Osteoblast (primary cell): ENCODE results near the gene MKRN2OS. TPM values are rescaled to one million over a fixed set of nuclear protein-coding genes. Genes with fewer than 3 reads are reported as not detected.

Experiments
- DNase-seq: peaks from one replicate; pipeline ENCODE4 v3.0.0; 2011; ENCODE audit warnings: low spot score, mixed read lengths; ENCODE audit not compliant: insufficient read length; ENCODE audit errors: missing footprints
- H2AFZ ChIP-seq: 2 replicates; pipeline ENCODE4 v1.6.0; 2011; ENCODE audit warnings: mild to moderate bottlenecking, low read length
- H3K27ac ChIP-seq: 2 replicates; pipeline ENCODE4 v1.5.1; 2011; ENCODE audit warnings: mild to moderate bottlenecking, low read depth, low read length, moderate library complexity
- H3K27me3 ChIP-seq: 2 replicates; pipeline ENCODE4 v1.6.0; 2012; ENCODE audit warnings: mild to moderate bottlenecking, control low read depth, inconsistent platforms, low read length, moderate library complexity; ENCODE audit not compliant: insufficient read depth
- H3K36me3 ChIP-seq: 2 replicates; pipeline ENCODE4 v1.5.1; 2011; ENCODE audit warnings: mild to moderate bottlenecking, low read length, control low read depth, moderate library complexity; ENCODE audit not compliant: insufficient read depth
- H3K4me1 ChIP-seq: 2 replicates; pipeline ENCODE4 v1.5.1; 2011; ENCODE audit warnings: mild to moderate bottlenecking, low read length, control low read depth, moderate library complexity; ENCODE audit not compliant: insufficient read depth
- H3K4me2 ChIP-seq: 2 replicates; pipeline ENCODE4 v1.6.0; 2011; ENCODE audit warnings: mild to moderate bottlenecking, low read length; ENCODE audit not compliant: insufficient read depth
- H3K4me3 ChIP-seq: fragments of 200-600 bp; sonication (generic); 3 replicates; pipeline ENCODE4 v1.5.1; 2012; ENCODE audit warnings: mild to moderate bottlenecking, low read length, inconsistent platforms; ENCODE audit not compliant: insufficient read depth
- H3K79me2 ChIP-seq: 2 replicates; pipeline ENCODE4 v1.6.0; 2012; ENCODE audit warnings: mild to moderate bottlenecking, low read length, control low read depth, inconsistent platforms; ENCODE audit not compliant: insufficient read depth
- H3K9me3 ChIP-seq: 2 replicates; pipeline ENCODE4 v1.5.1; 2011; ENCODE audit warnings: low read depth, low read length, control low read depth
- H4K20me1 ChIP-seq: 2 replicates; pipeline ENCODE4 v1.6.0; 2012; ENCODE audit warnings: mild to moderate bottlenecking, low read length, control low read depth; ENCODE audit not compliant: insufficient read depth
- total RNA-seq: library from RNA; depleted of rRNA; stranded (reverse); fragments of >200 nt; gene quantifications from 2 replicates; pipeline ENCODE4 v1.2.3, GENCODE V29; 2012
- TF ChIP-seq, protein P1 (sequence below): IDR thresholded peaks from 2 replicates; pipeline ENCODE4 v1.5.1; 2011; ENCODE audit warnings: mild to moderate bottlenecking, low read depth, low read length, moderate library complexity; ENCODE audit errors: extremely low read depth

Gene MKRN2OS
- total RNA-seq, 1 donor = not detected

DNA sequence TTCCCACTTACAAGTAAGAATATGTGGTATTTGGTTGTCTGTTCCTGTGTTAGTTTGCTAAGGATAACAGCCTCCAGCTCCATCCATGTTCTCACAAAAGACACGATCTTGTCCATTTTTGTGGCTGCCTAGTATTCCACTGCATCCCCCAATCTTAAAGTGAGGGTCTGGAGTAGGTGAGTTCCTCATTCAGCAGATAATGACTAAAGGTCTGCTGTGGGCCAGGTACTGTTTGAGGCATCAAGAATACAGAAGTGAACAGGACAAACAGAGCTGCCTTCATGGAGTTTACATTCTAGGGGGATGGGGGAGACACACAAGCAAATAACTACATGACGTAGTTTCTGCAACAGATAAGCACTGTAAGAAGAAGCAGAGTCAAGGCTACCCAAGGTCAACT lies 24.3 kb downstream of the MKRN2OS start:
- Histone ChIP-seq H3K4me2 (no peak overlapping the region), H3K4me3 (no peak overlapping the region), H3K27me3 (no peaks in the 10 kb centered on the region), H2AFZ (no peak overlapping the region), H3K27ac (no peak overlapping the region), H4K20me1 (no peaks in the 10 kb centered on the region), H3K79me2 (no peaks in the 10 kb centered on the region), H3K4me1 (no peaks in the 10 kb centered on the region), H3K9me3 (no peaks in the 10 kb centered on the region), H3K36me3 (peaks cover 16% of the 10 kb centered on the region)
- TF ChIP-seq, protein P1, sequence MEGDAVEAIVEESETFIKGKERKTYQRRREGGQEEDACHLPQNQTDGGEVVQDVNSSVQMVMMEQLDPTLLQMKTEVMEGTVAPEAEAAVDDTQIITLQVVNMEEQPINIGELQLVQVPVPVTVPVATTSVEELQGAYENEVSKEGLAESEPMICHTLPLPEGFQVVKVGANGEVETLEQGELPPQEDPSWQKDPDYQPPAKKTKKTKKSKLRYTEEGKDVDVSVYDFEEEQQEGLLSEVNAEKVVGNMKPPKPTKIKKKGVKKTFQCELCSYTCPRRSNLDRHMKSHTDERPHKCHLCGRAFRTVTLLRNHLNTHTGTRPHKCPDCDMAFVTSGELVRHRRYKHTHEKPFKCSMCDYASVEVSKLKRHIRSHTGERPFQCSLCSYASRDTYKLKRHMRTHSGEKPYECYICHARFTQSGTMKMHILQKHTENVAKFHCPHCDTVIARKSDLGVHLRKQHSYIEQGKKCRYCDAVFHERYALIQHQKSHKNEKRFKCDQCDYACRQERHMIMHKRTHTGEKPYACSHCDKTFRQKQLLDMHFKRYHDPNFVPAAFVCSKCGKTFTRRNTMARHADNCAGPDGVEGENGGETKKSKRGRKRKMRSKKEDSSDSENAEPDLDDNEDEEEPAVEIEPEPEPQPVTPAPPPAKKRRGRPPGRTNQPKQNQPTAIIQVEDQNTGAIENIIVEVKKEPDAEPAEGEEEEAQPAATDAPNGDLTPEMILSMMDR = no peak
- no peak for DNase-seq

DNA sequence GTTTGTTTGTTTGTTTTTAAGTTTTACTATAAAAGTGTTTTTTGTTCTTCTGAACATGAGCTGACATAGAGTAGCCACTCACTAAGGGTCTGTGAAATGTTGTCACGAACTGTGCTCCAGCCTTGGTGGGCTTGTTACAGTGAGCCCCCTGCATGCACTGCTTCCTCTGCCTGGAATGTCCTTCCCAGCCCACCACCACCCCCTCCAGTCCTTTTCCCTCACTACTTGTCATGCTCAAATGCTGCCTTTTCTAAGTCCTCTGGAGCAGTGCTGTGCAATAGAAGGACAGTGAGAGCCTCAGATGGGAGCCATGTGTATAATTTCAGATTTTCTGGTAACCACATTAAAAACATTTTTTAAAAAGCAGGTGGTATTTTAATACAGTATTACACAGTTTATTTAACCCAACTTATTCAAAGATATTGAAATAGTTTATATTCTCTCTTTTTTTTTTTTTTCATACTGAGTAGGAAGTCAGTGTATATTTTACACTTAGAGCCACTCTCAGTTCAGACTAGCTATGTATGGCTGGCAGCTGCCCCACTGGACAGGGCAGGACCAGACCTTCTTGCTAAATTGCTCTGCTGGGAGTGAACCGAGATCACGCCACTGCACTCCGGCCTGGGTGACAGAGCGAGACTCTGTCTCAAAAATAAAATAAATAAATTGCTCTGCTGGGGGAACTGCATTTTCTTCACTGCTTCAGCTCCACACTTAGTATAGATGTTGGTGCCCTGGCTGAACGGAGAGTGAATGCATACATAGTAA lies 26.9 kb downstream of the MKRN2OS start:
- no peaks in the 10 kb centered on the region for H4K20me1 ChIP-seq
- H3K9me3 ChIP-seq = no peaks in the 10 kb centered on the region
- peaks cover 11% of the 10 kb centered on the region for H3K36me3 ChIP-seq
- DNase-seq = no peak
- no peaks in the 10 kb centered on the region for H3K4me1 ChIP-seq
- no peak overlapping the region for H3K4me3 ChIP-seq
- TF ChIP-seq, protein P1 = no peak
- H3K4me2 ChIP-seq = no peak overlapping the region
- H3K27ac ChIP-seq = no peak overlapping the region
- H2AFZ ChIP-seq = no peak overlapping the region
- H3K27me3 ChIP-seq = no peaks in the 10 kb centered on the region
- no peaks in the 10 kb centered on the region for H3K79me2 ChIP-seq

DNA sequence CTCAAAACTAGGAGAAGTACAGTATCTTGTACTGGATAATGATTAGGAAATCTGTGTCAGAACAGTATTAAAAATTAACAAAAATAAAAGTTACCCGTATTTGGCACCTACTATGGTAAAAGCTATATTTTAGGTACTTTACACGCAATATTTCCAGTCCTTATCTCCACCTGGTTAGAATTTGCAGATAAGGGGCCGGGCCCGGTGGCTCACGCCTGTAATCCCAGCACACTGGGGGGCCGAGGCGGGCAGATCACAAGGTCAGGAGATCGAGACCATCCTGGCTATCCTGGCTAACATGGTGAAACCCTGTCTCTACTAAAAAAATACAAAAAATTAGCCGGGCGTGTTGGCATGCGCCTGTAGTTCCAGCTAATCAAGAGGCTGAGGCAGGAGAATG lies 28.4 kb downstream of the MKRN2OS start:
- Histone ChIP-seq H2AFZ (no peak overlapping the region), H3K27me3 (no peaks in the 10 kb centered on the region), H3K4me1 (no peaks in the 10 kb centered on the region), H4K20me1 (no peaks in the 10 kb centered on the region), H3K27ac (no peak overlapping the region), H3K4me2 (no peak overlapping the region), H3K9me3 (no peaks in the 10 kb centered on the region), H3K4me3 (no peak overlapping the region), H3K79me2 (no peaks in the 10 kb centered on the region), H3K36me3 (peaks cover 11% of the 10 kb centered on the region)
- TF ChIP-seq, protein P1 = no peak
- no peak for DNase-seq

DNA sequence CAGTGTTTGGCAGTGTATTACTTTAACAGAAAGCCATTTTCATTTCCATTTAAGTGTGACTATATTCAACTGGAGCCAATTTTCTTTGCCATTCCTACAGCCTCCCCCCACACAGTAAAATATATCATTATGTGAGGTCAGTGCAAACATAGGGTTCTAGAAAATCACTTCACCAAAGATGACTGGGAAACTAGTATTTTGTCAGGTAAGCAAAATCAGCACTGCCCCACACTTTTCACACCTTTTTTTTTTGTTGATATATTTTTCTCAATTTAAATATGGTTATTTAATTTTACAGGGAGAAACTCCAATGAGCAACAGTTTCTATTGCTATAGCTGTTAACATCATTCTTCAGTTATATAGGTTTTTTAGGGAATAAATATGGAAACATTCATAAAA lies 29.7 kb downstream of the MKRN2OS start:
- no peaks in the 10 kb centered on the region for H3K9me3 ChIP-seq
- no peaks in the 10 kb centered on the region for H4K20me1 ChIP-seq
- no peak overlapping the region for H3K27ac ChIP-seq
- no peaks in the 10 kb centered on the region for H3K79me2 ChIP-seq
- H3K4me1 ChIP-seq = no peaks in the 10 kb centered on the region
- H3K4me3 ChIP-seq = no peak overlapping the region
- DNase-seq = no peak
- no peaks in the 10 kb centered on the region for H3K27me3 ChIP-seq
- no peak overlapping the region for H3K4me2 ChIP-seq
- no peak overlapping the region for H2AFZ ChIP-seq
- H3K36me3 ChIP-seq = peaks cover 6% of the 10 kb centered on the region
- TF ChIP-seq, protein P1 = no peak
